VCaP (cell line): ENCODE data around the gene SPINK1.
"Not testable (repeated sequence)": the region's sequence is repeated elsewhere in the genome, so short reads cannot be mapped to it uniquely, and the experiment has no call there.

Source experiments
- H3K27ac ChIP-seq: fragments of 450-650 bp; 2 replicates; pipeline ENCODE4 v1.5.1; 2017
- TF ChIP-seq, protein P1 (sequence below): fragments of 450-650 bp; conservative IDR thresholded peaks from 2 replicates; pipeline ENCODE4 v1.5.1; 2017; ENCODE audit warnings: mild to moderate bottlenecking, moderate library complexity

The SPINK1 gene

DNA sequence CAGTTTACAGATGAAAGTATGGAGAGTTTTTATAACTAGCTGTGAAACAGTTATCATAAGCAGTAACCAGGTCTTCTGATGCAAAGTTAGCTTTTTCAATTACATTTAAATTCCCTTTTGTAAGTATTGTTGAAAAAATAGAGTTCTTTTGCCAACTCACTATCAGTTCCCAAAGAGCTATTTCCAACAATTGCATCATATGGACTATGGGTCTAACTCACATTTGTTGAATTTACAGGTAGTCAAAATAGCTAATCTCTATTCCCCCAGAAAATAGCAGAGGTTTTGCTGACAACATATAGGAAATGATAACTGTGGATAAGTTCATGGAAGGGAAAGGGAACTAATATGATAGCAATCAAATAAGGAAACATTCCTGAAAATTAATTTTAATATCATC lies 1.4 kb downstream of the SPINK1 start:
- TF ChIP-seq, protein P1, sequence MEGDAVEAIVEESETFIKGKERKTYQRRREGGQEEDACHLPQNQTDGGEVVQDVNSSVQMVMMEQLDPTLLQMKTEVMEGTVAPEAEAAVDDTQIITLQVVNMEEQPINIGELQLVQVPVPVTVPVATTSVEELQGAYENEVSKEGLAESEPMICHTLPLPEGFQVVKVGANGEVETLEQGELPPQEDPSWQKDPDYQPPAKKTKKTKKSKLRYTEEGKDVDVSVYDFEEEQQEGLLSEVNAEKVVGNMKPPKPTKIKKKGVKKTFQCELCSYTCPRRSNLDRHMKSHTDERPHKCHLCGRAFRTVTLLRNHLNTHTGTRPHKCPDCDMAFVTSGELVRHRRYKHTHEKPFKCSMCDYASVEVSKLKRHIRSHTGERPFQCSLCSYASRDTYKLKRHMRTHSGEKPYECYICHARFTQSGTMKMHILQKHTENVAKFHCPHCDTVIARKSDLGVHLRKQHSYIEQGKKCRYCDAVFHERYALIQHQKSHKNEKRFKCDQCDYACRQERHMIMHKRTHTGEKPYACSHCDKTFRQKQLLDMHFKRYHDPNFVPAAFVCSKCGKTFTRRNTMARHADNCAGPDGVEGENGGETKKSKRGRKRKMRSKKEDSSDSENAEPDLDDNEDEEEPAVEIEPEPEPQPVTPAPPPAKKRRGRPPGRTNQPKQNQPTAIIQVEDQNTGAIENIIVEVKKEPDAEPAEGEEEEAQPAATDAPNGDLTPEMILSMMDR = no peak
- no peak overlapping the region for H3K27ac ChIP-seq

DNA sequence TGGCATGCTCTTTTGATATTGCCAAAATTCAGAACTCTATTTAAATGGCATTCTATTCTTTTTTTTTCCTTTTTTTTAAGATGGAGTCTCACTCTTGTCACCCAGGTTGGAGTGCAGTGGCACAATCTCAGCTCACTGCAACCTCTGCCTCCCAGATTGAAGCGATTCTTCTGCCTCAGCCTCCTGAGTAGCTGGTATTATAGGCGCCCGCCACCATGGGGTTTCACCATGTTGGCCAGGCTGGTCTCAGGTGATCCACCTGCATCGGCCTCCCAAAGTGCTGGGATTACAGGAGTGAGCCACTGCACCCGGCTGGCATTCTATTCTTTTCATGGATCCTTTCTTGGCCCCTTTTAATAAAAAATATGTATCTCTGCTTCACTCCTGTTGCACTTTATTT lies 4.5 kb downstream of the SPINK1 start:
- H3K27ac ChIP-seq = not testable (repeated sequence)

DNA sequence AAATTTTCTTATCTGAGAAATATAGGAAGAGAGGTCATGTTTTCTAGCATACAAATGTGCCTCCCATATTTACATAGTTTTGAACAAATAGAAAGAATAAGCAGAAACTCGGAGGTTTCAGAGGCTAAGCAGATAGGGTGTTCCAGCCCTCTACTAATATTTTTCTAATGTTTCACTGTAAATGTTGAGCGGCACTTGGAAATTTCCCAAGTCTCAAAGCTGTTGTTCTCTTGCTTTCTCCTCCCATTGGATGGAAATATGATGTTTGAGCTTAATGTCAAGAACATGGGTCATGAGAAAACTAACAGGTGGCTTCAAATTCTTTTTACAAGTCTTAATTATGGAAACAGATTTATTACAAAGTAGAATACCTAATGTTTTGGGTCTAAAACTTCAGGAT lies 5.1 kb downstream of the SPINK1 start:
- no peak overlapping the region for H3K27ac ChIP-seq
- TF ChIP-seq, protein P1 = no peak

DNA sequence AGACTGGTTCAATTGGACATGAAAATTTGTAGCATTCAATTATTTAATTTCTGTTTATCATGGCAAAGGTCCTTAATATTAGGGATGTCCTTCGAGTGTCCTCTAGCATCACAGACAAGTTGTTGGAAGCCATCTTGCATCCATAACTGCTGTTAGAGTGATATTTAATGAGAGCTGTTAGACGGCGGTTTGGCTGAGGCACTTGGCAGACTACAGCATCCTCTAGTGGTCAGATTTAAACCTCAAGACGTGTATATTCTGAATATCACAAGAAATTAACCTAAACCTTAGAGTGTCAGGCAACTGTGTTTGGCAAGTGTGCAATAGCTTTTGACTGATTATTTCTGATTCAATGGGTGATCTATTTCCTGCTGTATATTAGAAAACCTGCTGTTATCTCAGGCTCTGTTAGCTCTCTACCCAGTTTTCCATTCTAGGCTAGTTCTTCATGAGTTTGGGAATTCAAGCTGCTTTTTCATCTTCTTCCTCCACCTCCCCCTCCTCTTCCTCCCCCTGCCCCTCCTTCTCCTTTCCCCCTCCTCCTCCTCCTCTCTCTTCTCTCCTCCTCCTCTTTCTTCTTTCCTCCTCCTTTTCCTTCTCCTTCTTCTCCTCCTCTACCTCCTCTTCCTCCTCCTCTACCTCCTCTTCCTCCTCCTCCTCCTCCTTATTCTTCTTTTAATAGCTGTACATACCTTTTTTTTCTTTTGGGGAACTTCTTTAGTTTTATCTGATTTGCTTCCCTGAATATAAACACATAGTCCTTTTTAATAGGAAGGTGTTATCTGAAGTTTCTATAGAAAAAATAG lies 8.6 kb downstream of the SPINK1 start:
- peak overlapping the region; percentile 3; the same call in 1 of the 2 replicates for H3K27ac ChIP-seq
- TF ChIP-seq, protein P1 = peak; percentile 88

DNA sequence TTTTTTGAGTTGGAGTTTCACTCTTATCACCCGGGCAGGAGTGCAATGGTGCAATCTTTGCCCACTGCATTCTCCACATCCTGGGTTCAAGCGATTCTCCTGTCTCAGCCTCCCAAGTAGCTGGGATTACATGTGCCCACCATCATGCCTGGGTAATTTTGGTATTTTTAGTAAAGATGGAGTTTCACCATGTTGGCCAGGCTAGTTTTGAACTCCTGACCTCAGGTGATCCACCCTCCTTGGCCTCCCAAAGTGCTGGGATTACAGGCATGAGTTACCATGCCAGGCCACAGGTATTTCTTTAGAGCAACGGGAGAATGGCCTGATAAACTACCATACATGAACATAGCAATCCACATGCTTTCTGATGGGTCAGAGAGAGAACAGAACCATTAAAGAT lies 9.2 kb downstream of the SPINK1 start:
- H3K27ac ChIP-seq = not testable (repeated sequence)

DNA sequence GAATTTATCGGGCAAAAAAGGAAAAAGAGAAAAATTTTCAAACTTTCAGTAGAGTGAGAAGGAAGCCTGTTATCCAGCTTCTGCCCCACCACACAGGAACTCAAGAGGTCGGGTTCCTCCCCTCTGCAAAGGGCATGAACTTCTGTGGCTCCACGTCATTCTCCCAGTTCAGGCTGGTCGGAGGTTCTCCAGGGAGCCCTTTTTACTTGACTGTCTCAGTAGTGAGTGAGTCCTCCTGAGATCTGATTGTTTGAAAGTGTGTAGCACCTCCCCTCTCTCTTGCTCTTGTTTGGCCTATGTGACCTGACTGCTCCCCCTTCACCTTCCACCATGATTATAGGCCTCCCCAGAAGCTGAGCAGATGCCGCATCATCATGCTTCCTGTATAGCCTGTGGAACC lies 9.7 kb downstream of the SPINK1 start:
- TF ChIP-seq, protein P1 = no peak
- H3K27ac ChIP-seq = no peak overlapping the region

DNA sequence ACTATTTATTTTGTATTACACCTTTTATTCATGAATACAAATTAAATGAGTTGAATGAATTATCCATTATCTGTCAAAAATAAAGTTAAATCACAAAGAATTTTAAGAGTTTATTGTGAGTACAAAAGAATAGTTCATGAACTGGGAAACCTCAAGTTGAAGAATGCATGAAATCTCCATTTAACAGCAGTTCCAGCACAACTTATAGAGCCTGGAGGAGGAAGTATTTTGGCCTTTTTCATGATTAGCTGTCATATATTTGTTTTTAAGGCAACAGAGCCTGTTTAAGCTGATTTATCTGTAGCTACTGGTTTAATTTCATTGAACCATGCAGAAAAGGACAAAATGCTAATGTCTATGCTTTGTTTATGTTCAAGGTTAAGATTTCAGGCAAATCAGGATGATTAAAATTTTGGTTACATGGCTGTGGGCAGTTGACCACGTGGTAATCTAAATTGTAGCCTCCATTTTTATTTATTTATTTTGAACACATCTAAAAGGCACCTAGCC lies 12.2 kb downstream of the SPINK1 start:
- TF ChIP-seq, protein P1 = no peak
- H3K27ac ChIP-seq = no peak overlapping the region

DNA sequence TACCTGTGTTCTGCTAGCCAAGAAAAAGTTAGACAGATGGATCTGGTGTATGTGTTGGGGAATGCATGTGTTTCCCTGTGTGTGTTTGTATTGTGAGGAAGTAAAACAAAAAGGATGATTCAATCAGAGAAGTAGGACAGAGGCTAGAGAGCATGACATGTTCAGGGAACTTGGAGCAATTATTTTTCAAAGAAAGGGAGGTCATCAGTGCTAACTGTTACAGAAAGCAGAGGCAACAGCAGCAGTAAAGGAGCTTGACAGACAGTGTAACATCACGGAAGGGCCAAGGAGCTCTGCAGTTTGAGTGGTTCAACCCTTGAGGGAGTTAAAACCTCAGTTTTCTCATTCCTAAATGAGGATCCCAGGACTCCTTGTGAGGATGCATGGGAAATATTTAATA lies 13.2 kb downstream of the SPINK1 start:
- no peak overlapping the region for H3K27ac ChIP-seq
- TF ChIP-seq, protein P1 = no peak
